ENCODE results near the gene LRRC58.

LRRC58 gene

DNA sequence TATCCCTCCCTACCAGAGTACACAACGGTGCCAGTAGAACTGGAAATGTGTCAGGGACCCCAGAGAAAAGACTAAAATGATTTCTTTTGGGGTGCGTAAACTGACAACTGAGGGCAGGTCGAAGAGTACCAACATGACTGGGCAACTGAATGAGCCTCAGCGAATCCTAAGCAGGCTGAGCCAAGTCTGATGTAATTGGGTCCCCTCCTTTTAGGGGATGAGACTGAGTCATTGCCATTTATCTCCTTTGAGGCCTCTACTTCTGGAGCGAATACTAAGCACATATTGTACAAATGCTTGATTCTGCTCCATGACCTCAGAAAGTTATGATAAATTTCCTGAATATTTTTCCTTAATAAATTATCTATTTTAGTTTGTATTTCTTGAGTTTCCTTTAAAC lies 46.8 kb downstream of the LRRC58 start:
- H3F3A ChIP-seq (ENCODE audit: insufficient read depth) = no peaks in the 10 kb centered on the region

DNA sequence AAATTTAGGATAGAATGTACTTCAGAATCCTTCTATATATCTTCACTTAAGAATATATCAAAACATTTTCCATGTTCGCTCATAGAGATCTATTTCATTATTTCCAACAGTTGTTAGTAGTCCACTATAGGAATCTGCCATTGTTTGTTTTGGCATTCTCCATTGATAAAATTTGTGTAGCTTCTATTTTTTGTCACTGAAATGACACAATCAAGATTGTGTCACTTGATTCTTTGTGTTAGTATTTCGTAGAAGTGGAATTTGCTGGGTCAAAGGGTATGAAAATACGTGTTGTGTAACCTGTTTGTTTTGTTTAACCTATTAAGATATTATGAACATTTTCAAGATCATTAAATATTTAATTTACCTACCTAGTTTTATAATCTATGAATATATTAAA lies 48.2 kb downstream of the LRRC58 start:
- no peaks in the 10 kb centered on the region for H3K27me3 ChIP-seq (ENCODE audit: low read length)
- no peak overlapping the region for H3K27ac ChIP-seq (ENCODE audit: low read depth, low read length)
- H3K4me3 ChIP-seq (ENCODE audit: insufficient read depth, low read length, poor library complexity, severe bottlenecking) = no peak overlapping the region
- no peaks in the 10 kb centered on the region for H3K79me2 ChIP-seq (ENCODE audit: insufficient read depth, low read length)
- no peaks in the 10 kb centered on the region for H3K9me2 ChIP-seq (replicated peaks; ENCODE audit: insufficient read depth, low read length)
- H3K4me2 ChIP-seq (ENCODE audit: low read depth, low read length, poor library complexity, severe bottlenecking) = no peak overlapping the region
- no peak overlapping the region for H2AFZ ChIP-seq (ENCODE audit: low read depth, low read length, severe bottlenecking)
- no peaks in the 10 kb centered on the region for H3F3A ChIP-seq (ENCODE audit: insufficient read depth)
- no peaks in the 10 kb centered on the region for H3K36me3 ChIP-seq (ENCODE audit: low read length)
- H4K20me1 ChIP-seq (ENCODE audit: low read depth, low read length) = no peaks in the 10 kb centered on the region
- no peak overlapping the region for H3K9ac ChIP-seq (ENCODE audit: low read length)
- no peaks in the 10 kb centered on the region for H3K9me3 ChIP-seq (ENCODE audit: insufficient read depth, low read length)
- TF ChIP-seq, protein P1, sequence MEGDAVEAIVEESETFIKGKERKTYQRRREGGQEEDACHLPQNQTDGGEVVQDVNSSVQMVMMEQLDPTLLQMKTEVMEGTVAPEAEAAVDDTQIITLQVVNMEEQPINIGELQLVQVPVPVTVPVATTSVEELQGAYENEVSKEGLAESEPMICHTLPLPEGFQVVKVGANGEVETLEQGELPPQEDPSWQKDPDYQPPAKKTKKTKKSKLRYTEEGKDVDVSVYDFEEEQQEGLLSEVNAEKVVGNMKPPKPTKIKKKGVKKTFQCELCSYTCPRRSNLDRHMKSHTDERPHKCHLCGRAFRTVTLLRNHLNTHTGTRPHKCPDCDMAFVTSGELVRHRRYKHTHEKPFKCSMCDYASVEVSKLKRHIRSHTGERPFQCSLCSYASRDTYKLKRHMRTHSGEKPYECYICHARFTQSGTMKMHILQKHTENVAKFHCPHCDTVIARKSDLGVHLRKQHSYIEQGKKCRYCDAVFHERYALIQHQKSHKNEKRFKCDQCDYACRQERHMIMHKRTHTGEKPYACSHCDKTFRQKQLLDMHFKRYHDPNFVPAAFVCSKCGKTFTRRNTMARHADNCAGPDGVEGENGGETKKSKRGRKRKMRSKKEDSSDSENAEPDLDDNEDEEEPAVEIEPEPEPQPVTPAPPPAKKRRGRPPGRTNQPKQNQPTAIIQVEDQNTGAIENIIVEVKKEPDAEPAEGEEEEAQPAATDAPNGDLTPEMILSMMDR (IDR thresholded peaks at IDR 0.05; ENCODE audit: insufficient read depth, low read length, poor library complexity, severe bottlenecking) = no peak
- no peak for TF ChIP-seq EZH2phosphoT487 (conservative IDR thresholded peaks at IDR 0.05; ENCODE audit: low read length)

More for the DNA sequence above, 46.8 kb downstream of the LRRC58 start:
- H3K9ac ChIP-seq (ENCODE audit: low read length) = no peak overlapping the region
- no peaks in the 10 kb centered on the region for H3K27me3 ChIP-seq (ENCODE audit: low read length)
- H3K4me3 ChIP-seq (ENCODE audit: insufficient read depth, low read length, poor library complexity, severe bottlenecking) = no peak overlapping the region
- TF ChIP-seq, protein P1 (IDR thresholded peaks at IDR 0.05; ENCODE audit: insufficient read depth, low read length, poor library complexity, severe bottlenecking) = no peak
- H3K27ac ChIP-seq (ENCODE audit: low read depth, low read length) = no peak overlapping the region
- H3K9me3 ChIP-seq (ENCODE audit: insufficient read depth, low read length) = no peaks in the 10 kb centered on the region
- no peak overlapping the region for H2AFZ ChIP-seq (ENCODE audit: low read depth, low read length, severe bottlenecking)
- H3K79me2 ChIP-seq (ENCODE audit: insufficient read depth, low read length) = no peaks in the 10 kb centered on the region
- H3K9me2 ChIP-seq (replicated peaks; ENCODE audit: insufficient read depth, low read length) = no peaks in the 10 kb centered on the region
- no peaks in the 10 kb centered on the region for H4K20me1 ChIP-seq (ENCODE audit: low read depth, low read length)
- H3K4me2 ChIP-seq (ENCODE audit: low read depth, low read length, poor library complexity, severe bottlenecking) = no peak overlapping the region
- no peaks in the 10 kb centered on the region for H3K36me3 ChIP-seq (ENCODE audit: low read length)

DNA sequence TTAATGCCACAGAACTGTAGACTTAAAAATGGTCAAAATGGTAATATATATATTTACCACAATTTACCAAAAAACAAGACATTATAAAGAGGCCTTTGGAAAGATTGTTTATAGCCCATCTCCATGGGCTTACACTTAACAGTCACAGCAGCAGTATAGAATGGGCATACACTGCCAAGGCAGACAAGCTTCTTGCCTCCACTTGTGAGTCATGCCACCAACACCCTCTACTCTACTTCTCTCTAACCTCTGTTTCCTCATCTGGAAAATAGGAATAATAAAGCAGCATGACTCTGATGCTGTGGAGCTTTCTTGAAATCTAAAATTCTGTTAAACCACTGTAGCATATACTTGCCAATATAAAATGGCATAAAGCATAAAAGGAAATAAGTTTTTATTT lies 49.8 kb downstream of the LRRC58 start:
- H3K9ac ChIP-seq (ENCODE audit: low read length) = no peak overlapping the region

More for the DNA sequence above, 49.8 kb downstream of the LRRC58 start:
- Histone ChIP-seq H2AFZ (ENCODE audit: low read depth, low read length, severe bottlenecking) (no peak overlapping the region), H3K4me3 (ENCODE audit: insufficient read depth, low read length, poor library complexity, severe bottlenecking) (no peak overlapping the region), H3K36me3 (ENCODE audit: low read length) (no peaks in the 10 kb centered on the region), H3K9me3 (ENCODE audit: insufficient read depth, low read length) (no peaks in the 10 kb centered on the region), H3K4me2 (ENCODE audit: low read depth, low read length, poor library complexity, severe bottlenecking) (no peak overlapping the region), H3K9me2 (replicated peaks; ENCODE audit: insufficient read depth, low read length) (no peaks in the 10 kb centered on the region), H3K79me2 (ENCODE audit: insufficient read depth, low read length) (no peaks in the 10 kb centered on the region), H4K20me1 (ENCODE audit: low read depth, low read length) (no peaks in the 10 kb centered on the region), H3F3A (ENCODE audit: insufficient read depth) (no peaks in the 10 kb centered on the region), H3K27ac (ENCODE audit: low read depth, low read length) (no peak overlapping the region), H3K27me3 (ENCODE audit: low read length) (no peaks in the 10 kb centered on the region)
- TF ChIP-seq, protein P1 (IDR thresholded peaks at IDR 0.05; ENCODE audit: insufficient read depth, low read length, poor library complexity, severe bottlenecking) = no peak
- TF ChIP-seq EZH2phosphoT487 (conservative IDR thresholded peaks at IDR 0.05; ENCODE audit: low read length) = no peak

All from SU-DHL-6 (cell line).